HepG2 (cell line): ENCODE measurements around the gene NFASC. TPM values are rescaled to one million over a fixed set of nuclear protein-coding genes. Genes with fewer than 3 reads are reported as not detected.

Source experiments
- ATAC-seq: fragments of 200-7000 bp; cut with Tn5 transposase; 3 replicates; pipeline ENCODE4 v1.9.1; 2020; ENCODE audit warnings: mild to moderate bottlenecking, moderate library complexity
- BruUV-seq: library from RNA; stranded (reverse); fragments of 400-500 nt; replicated peaks from 2 replicates; lab custom pipeline; 2021; lab: Mats Ljungman, UMichigan
- CTCF ChIA-PET: fragments of 300-600 bp; formaldehyde crosslinking; extraction: SDS; loops from one replicate; lab custom pipeline; 2021; ENCODE audit warnings: low total read pairs, inconsistent platforms, low intra/inter-chr PET ratio; lab: Yijun Ruan, JAX
- POLR2A ChIA-PET: fragments of 350-600 bp; sonication (Branson Sonifier 250); formaldehyde crosslinking; loops from one replicate; lab custom pipeline; 2020; ENCODE audit warnings: antibody characterized with exemption, inconsistent platforms; lab: Yijun Ruan, JAX
- DNase-seq: peaks from one replicate; pipeline ENCODE4 v3.0.0-alpha.2; 2015; ENCODE audit warnings: low spot score
- FAIRE-seq: peaks from 3 replicates; lab custom pipeline; 2011; peaks lifted over from hg19 to GRCh38; lab: Jason Lieb, UNC
- H2AFZ ChIP-seq: one replicate; pipeline ENCODE4 v1.6.1; 2011; ENCODE audit warnings: low read length, inconsistent platforms
- H3K27ac ChIP-seq: fragments of 300-600 bp; 3 replicates; pipeline ENCODE4 v1.8.0; 2011; ENCODE audit warnings: mixed run types, mild to moderate bottlenecking, mixed read lengths, low read length, inconsistent platforms; ENCODE audit not compliant: insufficient read depth; ENCODE audit errors: extremely low read length
- H3K27me3 ChIP-seq, 2 experiments: fragments of 200-600 bp in 1 of 2; 2 replicates in 1 of 2; 3 replicates in 1 of 2; pipeline versions ENCODE4 v1.6.0 to v1.8.0; 2011; ENCODE audit warnings: low read length in 2 of 2, mild to moderate bottlenecking in 2 of 2, moderate library complexity in 2 of 2, inconsistent platforms in 1 of 2; ENCODE audit not compliant: insufficient read depth in 2 of 2, control insufficient read depth in 1 of 2
- H3K36me3 ChIP-seq, 2 experiments: fragments of 200-600 bp in 1 of 2; replicated peaks in 1 of 2; 2 replicates in 1 of 2; 3 replicates in 1 of 2; pipeline versions ENCODE4 v1.5.1 to v1.8.0; 2011; ENCODE audit warnings: low read length in 2 of 2, inconsistent platforms in 1 of 2; ENCODE audit not compliant: insufficient read depth in 2 of 2, control insufficient read depth in 1 of 2
- H3K4me1 ChIP-seq: 2 replicates; pipeline ENCODE4 v1.5.1; 2012; ENCODE audit warnings: low read length, inconsistent platforms; ENCODE audit not compliant: insufficient read depth
- H3K4me2 ChIP-seq: 2 replicates; pipeline ENCODE4 v1.6.0; 2011; ENCODE audit warnings: low read depth, low read length, inconsistent platforms
- H3K4me3 ChIP-seq, 3 experiments: fragments of 200-600 bp in 1 of 3; sonication (generic), shearing (Covaris generic) in 1 of 3; replicated peaks in 1 of 3; 2 replicates each; pipeline ENCODE4 v1.5.1; 2011 to 2016; ENCODE audit warnings: low read length in 3 of 3, inconsistent platforms in 2 of 3, low read depth in 2 of 3, mild to moderate bottlenecking in 2 of 3, control low read depth in 1 of 3, mixed read lengths in 1 of 3; ENCODE audit not compliant: insufficient read depth in 1 of 3
- H3K79me2 ChIP-seq: one replicate; pipeline ENCODE4 v1.6.1; 2011; ENCODE audit warnings: low read length, inconsistent platforms; ENCODE audit not compliant: insufficient read depth
- H3K9ac ChIP-seq: 2 replicates; pipeline ENCODE4 v1.6.0; 2011; ENCODE audit warnings: mild to moderate bottlenecking, low read depth, low read length, inconsistent platforms; ENCODE audit not compliant: insufficient read depth
- H3K9me3 ChIP-seq: 2 replicates; pipeline ENCODE4 v1.5.1; 2012; ENCODE audit warnings: mild to moderate bottlenecking, low read length
- H4K20me1 ChIP-seq: 2 replicates; pipeline ENCODE4 v1.6.0; 2011; ENCODE audit warnings: inconsistent platforms, mild to moderate bottlenecking, low read length, moderate library complexity; ENCODE audit not compliant: insufficient read depth
- ATF6 ChIP-seq: sonication (generic); formaldehyde crosslinking; conservative IDR thresholded peaks from 2 replicates; pipeline ENCODE4 v1.4.0; 2020; ENCODE audit warnings: missing genetic modification reagents
- CENPT ChIP-seq: sonication (generic); formaldehyde crosslinking; IDR thresholded peaks from 2 replicates; pipeline ENCODE4 v1.8.0; 2022; ENCODE audit warnings: low read depth, mild to moderate bottlenecking, moderate library complexity, missing genetic modification reagents
- GZF1 ChIP-seq: sonication (generic); formaldehyde crosslinking; IDR thresholded peaks from 2 replicates; pipeline ENCODE4 v1.5.1; 2020; ENCODE audit warnings: mild to moderate bottlenecking, missing genetic modification reagents
- HIC2 ChIP-seq: sonication (generic); formaldehyde crosslinking; IDR thresholded peaks from 2 replicates; pipeline ENCODE4 v1.9.0; 2022; ENCODE audit warnings: low read depth, missing genetic modification reagents
- IKZF4 ChIP-seq: sonication (generic); formaldehyde crosslinking; IDR thresholded peaks from 2 replicates; pipeline ENCODE4 v1.5.1; 2020; ENCODE audit warnings: borderline replicate concordance, mild to moderate bottlenecking, low read depth, missing genetic modification reagents; ENCODE audit errors: not compliant biosample characterization
- SAFB2 ChIP-seq: sonication (generic); formaldehyde crosslinking; IDR thresholded peaks from 2 replicates; pipeline ENCODE4 v1.5.1; 2020; ENCODE audit warnings: missing genetic modification reagents, low read depth, mild to moderate bottlenecking, borderline replicate concordance
- TCF7L2 ChIP-seq: IDR thresholded peaks from 2 replicates; pipeline ENCODE4 v1.6.1; 2011; ENCODE audit warnings: mild to moderate bottlenecking, low read depth, low read length, moderate library complexity
- TERF1 ChIP-seq: sonication (generic); formaldehyde crosslinking; IDR thresholded peaks from 2 replicates; pipeline ENCODE4 v1.8.0; 2022; ENCODE audit warnings: mild to moderate bottlenecking, missing genetic modification reagents, moderate library complexity
- ZBTB25 ChIP-seq: IDR thresholded peaks from 2 replicates; pipeline ENCODE4 v1.6.1; 2018; ENCODE audit warnings: missing genetic modification reagents
- ZBTB8A ChIP-seq: sonication (generic); formaldehyde crosslinking; IDR thresholded peaks from 2 replicates; pipeline ENCODE4 v1.4.0; 2020; ENCODE audit warnings: mild to moderate bottlenecking, low read depth, missing genetic modification reagents, borderline replicate concordance
- ZNF207 ChIP-seq: fragments of 450-650 bp; IDR thresholded peaks from 2 replicates; pipeline ENCODE4 v1.6.1; 2016; ENCODE audit warnings: antibody characterized with exemption, borderline replicate concordance
- ZNF329 ChIP-seq: sonication (generic); formaldehyde crosslinking; IDR thresholded peaks from 2 replicates; pipeline ENCODE4 v1.9.0; 2021; ENCODE audit warnings: low read depth, mild to moderate bottlenecking, missing genetic modification reagents
- ZNF44 ChIP-seq: sonication (generic); formaldehyde crosslinking; IDR thresholded peaks from 2 replicates; pipeline ENCODE4 v1.5.1; 2020; ENCODE audit warnings: mild to moderate bottlenecking, missing genetic modification reagents
- ZNF576 ChIP-seq: sonication (generic); formaldehyde crosslinking; IDR thresholded peaks from 2 replicates; pipeline ENCODE4 v1.4.0; 2020; ENCODE audit warnings: mild to moderate bottlenecking, missing genetic modification reagents
- ZNF740 ChIP-seq: sonication (generic); formaldehyde crosslinking; IDR thresholded peaks from 2 replicates; pipeline ENCODE4 v1.4.0; 2020; ENCODE audit warnings: missing genetic modification reagents
- ZNF784 ChIP-seq: sonication (generic); formaldehyde crosslinking; IDR thresholded peaks from 2 replicates; pipeline ENCODE4 v1.5.1; 2020; ENCODE audit warnings: missing genetic modification reagents, mild to moderate bottlenecking, borderline replicate concordance
- WGBS: methylation state at CpG from one replicate; pipeline ENCODE4 v1.1.6; 2017; ENCODE audit warnings: low lambda C conversion rate; 5-methylcytosine and 5-hydroxymethylcytosine counted together
- in situ Hi-C: cut with HindIII; loops from 2 replicates; pipeline ENCODE4 v1.10.0; 2017; ENCODE audit warnings: low pct_unique_long_range_greater_than_20kb; ENCODE audit not compliant: extremely low pct_ligation_motif_present
- intact Hi-C: fragments of 100-400 bp; cut with micrococcal nuclease; formaldehyde crosslinking; loops from one replicate; pipeline ENCODE4 v1.10.0; 2022; ENCODE audit not compliant: unreplicated experiment
- polyA plus RNA-seq, 8 experiments: library from polyadenylated mRNA; depleted of rRNA in 3 of 8; stranded (reverse) in 7 of 8; unstranded in 1 of 8; fragments of >200 nt; fragmentation: Illumina TruSeq in 4 of 8; extraction: Trizol in 4 of 8; gene quantifications; 2 replicates each; pipeline versions ENCODE4 v1.2.1 to v1.2.3, GENCODE V29; 2011 to 2016; ENCODE audit warnings: low read depth in 4 of 8, missing spikeins in 1 of 8, mixed read lengths in 1 of 8; ENCODE audit not compliant: insufficient read depth in 1 of 8
- total RNA-seq, 5 experiments: library from RNA; depleted of rRNA; stranded (reverse); fragments of >200 nt; fragmentation: Illumina TruSeq; extraction: Trizol; gene quantifications; 2 replicates each; pipeline ENCODE4 v1.2.3, GENCODE V29; 2016; ENCODE audit warnings: low read depth in 1 of 5

NFASC gene
- total and polyA plus RNA-seq, 2 of the 13 experiments (the other 11 are each of a cell fraction or from before 2014, with no cell fraction given) = not detected

GRCh38 chr1:204920511-204920910 lies 49.8 kb downstream of the NFASC start:
- no peaks in the 10 kb centered on the region for H3K9me3 ChIP-seq
- no peak overlapping the region for H3K4me3 ChIP-seq
- no peaks in the 10 kb centered on the region for H3K79me2 ChIP-seq
- no peak for ATAC-seq
- no peak overlapping the region for H2AFZ ChIP-seq
- H3K27me3 ChIP-seq = 0 out of 5 replicates have a peak, but pooled peaks cover 0 to 9% of the 10 kb centered on the region in 2 experiments
- no peak overlapping the region for H3K4me2 ChIP-seq
- no peak for DNase-seq
- H3K36me3 ChIP-seq = no peaks in the 10 kb centered on the region
- CTCF ChIA-PET = no interaction called here
- H4K20me1 ChIP-seq = no peaks in the 10 kb centered on the region
- BruUV-seq = no TSS peak
- whole genome bisulfite sequencing = 15% methylated on average over 3 of the region's 3 CpGs
- no peak overlapping the region for H3K27ac ChIP-seq
- intact Hi-C loops = no loop called here
- in situ Hi-C loops = no loop called here
- H3K9ac ChIP-seq = no peak overlapping the region
- POLR2A ChIA-PET = no interaction called here
- H3K4me1 ChIP-seq = peaks cover 44% of the 10 kb centered on the region
- FAIRE-seq = no peak
- TF ChIP-seq ZNF207 (no peak), TCF7L2 (no peak), GZF1 (no peak), IKZF4 (CRISPR knock-in tag) (no peak), ZNF329 (no peak), TERF1 (CRISPR knock-in tag) (no peak), HIC2 (CRISPR knock-in tag) (no peak), ZBTB8A (CRISPR knock-in tag) (no peak), ZBTB25 (CRISPR knock-in tag) (no peak), ZNF784 (CRISPR knock-in tag) (no peak), ZNF44 (CRISPR knock-in tag) (no peak), SAFB2 (CRISPR knock-in tag) (no peak), ZNF576 (no peak), CENPT (CRISPR knock-in tag) (no peak), ATF6 (no peak), ZNF740 (CRISPR knock-in tag) (no peak)
